Measurements from ENCODE around the gene MACROD2.
"Not testable (repeated sequence)": the region's sequence is repeated elsewhere in the genome, so short reads cannot be mapped to it uniquely, and the experiment has no call there.

The MACROD2 gene

GRCh38 chr20:14922503-14923267 is 927.4 kb downstream of the MACROD2 start:
- DNase-seq = no peak

- DNase-seq = no peak
Observed at GRCh38 chr20:14924433-14924832, 929.1 kb downstream of the MACROD2 start.

GRCh38 chr20:14925300-14925699 is 930.0 kb downstream of the MACROD2 start:
- peak; percentile 24 for DNase-seq

GRCh38 chr20:14926436-14926835 is 931.1 kb downstream of the MACROD2 start:
- not testable (repeated sequence) for DNase-seq

- no peak for DNase-seq
Observed at GRCh38 chr20:14928083-14928482, 932.8 kb downstream of the MACROD2 start.

- DNase-seq = no peak
Observed at GRCh38 chr20:14929388-14929787, 934.1 kb downstream of the MACROD2 start.

- no peak for DNase-seq
Observed at GRCh38 chr20:14932040-14932439, 936.7 kb downstream of the MACROD2 start.

GRCh38 chr20:14935285-14935684 is 940.0 kb downstream of the MACROD2 start:
- DNase-seq = no peak

GRCh38 chr20:14937021-14937420 is 941.7 kb downstream of the MACROD2 start:
- no peak for DNase-seq

GRCh38 chr20:14937846-14938245 is 942.5 kb downstream of the MACROD2 start:
- DNase-seq = no peak

GRCh38 chr20:14947536-14947935 is 952.2 kb downstream of the MACROD2 start:
- DNase-seq = no peak

GRCh38 chr20:14947946-14948345 is 952.6 kb downstream of the MACROD2 start:
- no peak for DNase-seq

- DNase-seq = no peak
Observed at GRCh38 chr20:14948416-14948815, 953.1 kb downstream of the MACROD2 start.

GRCh38 chr20:14950633-14951032 is 955.3 kb downstream of the MACROD2 start:
- DNase-seq = no peak

- DNase-seq = peak; percentile 12
Observed at GRCh38 chr20:14951105-14951504, 955.8 kb downstream of the MACROD2 start.

GRCh38 chr20:14951707-14952418 is 956.5 kb downstream of the MACROD2 start:
- DNase-seq = peak; percentile 87

GRCh38 chr20:14953736-14954135 is 958.4 kb downstream of the MACROD2 start:
- DNase-seq = no peak

GRCh38 chr20:14955399-14955798 is 960.1 kb downstream of the MACROD2 start:
- no peak for DNase-seq

GRCh38 chr20:14956026-14956425 is 960.7 kb downstream of the MACROD2 start:
- DNase-seq = no peak

GRCh38 chr20:14956538-14956937 is 961.2 kb downstream of the MACROD2 start:
- no peak for DNase-seq

GRCh38 chr20:14957402-14957801 is 962.1 kb downstream of the MACROD2 start:
- DNase-seq = no peak

- DNase-seq = no peak
Observed at GRCh38 chr20:14958626-14959025, 963.3 kb downstream of the MACROD2 start.

- no peak for DNase-seq
Observed at GRCh38 chr20:14959506-14960475, 964.5 kb downstream of the MACROD2 start.

Measured in fibroblast of skin of back (primary cell).